ENCODE measurements around the gene RCCD1.

- TF ChIP-seq CTCF (IDR thresholded peaks at IDR 0.05 in 2 of 3, conservative IDR thresholded peaks at IDR 0.05 in 1 of 3; ENCODE audit: borderline replicate concordance in 1 of 3, insufficient read depth in 1 of 3, low read depth in 2 of 3, low read length in 2 of 3) = no peak
- no peak for TF ChIP-seq POLR2AphosphoS5 (IDR thresholded peaks at IDR 0.05; ENCODE audit: low read depth, low read length)
- TF ChIP-seq TCF7L2 (IDR thresholded peaks at IDR 0.05; ENCODE audit: borderline replicate concordance, extremely low read depth, insufficient read depth, insufficient read length) = no peak
- no peak for TF ChIP-seq ZFX (IDR thresholded peaks at IDR 0.05)
- TF ChIP-seq MAX (IDR thresholded peaks at IDR 0.05) = no peak
- no peak for TF ChIP-seq ZBTB33 (IDR thresholded peaks at IDR 0.05; ENCODE audit: extremely low read depth, insufficient replicate concordance, low read length)
- TF ChIP-seq POLR2A (IDR thresholded peaks at IDR 0.05; ENCODE audit: borderline replicate concordance, extremely low read depth, insufficient read depth, insufficient read length) = no peak
- TF ChIP-seq SP1 (IDR thresholded peaks at IDR 0.05; ENCODE audit: low read depth) = no peak
- TF ChIP-seq EZH2phosphoT487 (IDR thresholded peaks at IDR 0.05; ENCODE audit: borderline replicate concordance) = no peak
- TF ChIP-seq REST (IDR thresholded peaks at IDR 0.05; ENCODE audit: low read depth) = no peak
- no peak for TF ChIP-seq YY1 (IDR thresholded peaks at IDR 0.05; ENCODE audit: extremely low read depth, insufficient replicate concordance, low read depth, low read length)
Measured at GRCh38 chr15:90959894-90960293, 5.2 kb downstream of the RCCD1 start.
